Measurements from ENCODE around the gene CCDC63.
A peak's percentile ranks its signal among the peaks of the same experiment; 100 is the strongest.
"Not testable (repeated sequence)": the region's sequence is repeated elsewhere in the genome, so short reads cannot be mapped to it uniquely, and the experiment has no call there.

CCDC63 gene

GRCh38 chr12:110923692-110924334 is 77.0 kb downstream of the CCDC63 start:
- DNase-seq: no peak

DNA sequence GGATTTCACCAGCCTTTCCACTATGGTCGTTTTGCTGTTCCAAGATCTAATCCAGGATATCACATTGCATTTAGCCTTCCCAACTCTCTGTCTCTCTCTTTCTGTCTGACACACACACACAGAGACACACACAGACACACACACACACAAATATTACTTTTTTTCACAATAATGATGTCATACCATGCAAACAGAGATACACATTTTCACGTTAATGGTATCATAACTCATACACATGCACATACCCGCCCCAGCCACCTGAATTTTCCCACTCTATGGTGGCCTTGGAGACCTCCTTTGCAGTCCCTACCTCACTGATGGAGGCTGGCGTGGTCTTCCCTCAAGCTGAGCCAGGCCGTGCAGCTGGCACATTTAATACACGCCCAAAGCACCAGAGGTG is 80.8 kb downstream of the CCDC63 start:
- no peak for DNase-seq

DNA sequence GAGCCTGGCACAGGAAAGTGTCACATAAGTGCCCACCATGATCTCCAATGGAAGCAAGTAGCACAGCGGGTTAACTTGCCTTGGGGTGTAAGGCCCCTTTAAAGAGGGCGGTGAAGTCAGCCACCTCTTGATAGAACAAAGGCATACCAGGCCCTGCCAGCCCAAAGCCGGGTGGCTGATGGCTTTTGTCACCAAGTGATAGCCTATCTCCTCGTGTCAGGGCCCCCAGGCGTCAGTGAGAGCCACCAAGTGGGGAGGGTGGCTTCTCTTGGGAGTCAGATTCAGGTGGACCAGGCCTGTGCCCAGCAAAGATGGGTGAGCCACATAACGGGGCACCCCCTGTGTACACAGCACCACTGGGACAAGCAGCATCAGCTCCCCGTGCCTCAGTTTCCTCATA is 81.9 kb downstream of the CCDC63 start:
- no peak for DNase-seq

DNA sequence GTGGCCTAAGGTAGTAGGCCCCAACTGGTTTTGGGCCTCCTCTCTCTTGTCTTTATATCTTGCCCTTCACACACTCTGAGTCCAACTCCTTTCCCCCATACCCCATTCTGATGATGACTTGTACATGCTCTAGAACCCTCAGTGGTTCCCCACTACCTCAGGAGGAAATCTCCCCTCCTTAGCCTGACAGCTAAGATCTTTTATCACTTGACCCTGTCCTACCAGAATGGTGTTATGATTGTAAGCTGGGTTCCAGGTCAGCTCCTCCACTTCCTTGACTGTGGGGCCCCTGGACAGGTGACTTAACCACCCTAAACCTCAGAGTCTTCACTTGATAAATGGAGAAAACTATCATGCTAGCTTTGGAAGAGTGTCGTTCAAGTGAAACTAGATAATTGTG is 83.0 kb downstream of the CCDC63 start:
- DNase-seq: no peak

- DNase-seq: no peak
These were observed 83.8 kb downstream of the CCDC63 start for GRCh38 chr12:110930348-110931314.

GRCh38 chr12:110931315-110931728 is 84.5 kb downstream of the CCDC63 start:
- no peak for DNase-seq

- no peak for DNase-seq
These were observed 85.3 kb downstream of the CCDC63 start for GRCh38 chr12:110932046-110932445.

DNA sequence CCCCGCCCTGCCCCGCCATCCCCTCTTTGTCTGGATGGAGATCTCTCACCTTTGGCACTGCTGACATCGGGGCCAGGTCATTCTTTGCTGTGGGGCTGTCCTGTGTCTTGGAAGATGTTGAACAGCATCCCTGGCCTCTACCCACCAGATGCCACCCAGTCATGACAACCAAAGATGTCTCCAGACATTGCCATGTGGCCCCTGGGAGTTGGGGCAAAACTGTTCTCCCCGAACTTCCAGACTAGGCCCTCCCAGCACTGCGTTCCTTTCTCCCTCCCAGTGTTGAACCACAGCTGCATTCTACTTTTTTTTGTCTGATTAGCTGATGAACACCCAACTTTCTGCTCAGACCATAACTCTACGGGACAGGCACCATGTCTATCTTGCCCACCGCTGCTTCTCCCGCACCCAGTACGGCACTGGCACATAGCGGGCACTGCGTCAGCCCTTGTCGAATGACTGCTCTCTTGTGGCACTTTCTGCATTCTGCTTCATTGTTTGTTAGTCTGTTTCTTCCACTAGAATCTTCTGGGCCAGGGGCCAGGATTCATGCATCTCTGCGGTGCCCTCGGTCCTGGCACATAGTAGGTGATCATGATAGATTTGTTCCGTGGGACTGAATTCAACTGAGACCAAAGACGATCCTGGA is 86.7 kb downstream of the CCDC63 start:
- DNase-seq: no peak

DNA sequence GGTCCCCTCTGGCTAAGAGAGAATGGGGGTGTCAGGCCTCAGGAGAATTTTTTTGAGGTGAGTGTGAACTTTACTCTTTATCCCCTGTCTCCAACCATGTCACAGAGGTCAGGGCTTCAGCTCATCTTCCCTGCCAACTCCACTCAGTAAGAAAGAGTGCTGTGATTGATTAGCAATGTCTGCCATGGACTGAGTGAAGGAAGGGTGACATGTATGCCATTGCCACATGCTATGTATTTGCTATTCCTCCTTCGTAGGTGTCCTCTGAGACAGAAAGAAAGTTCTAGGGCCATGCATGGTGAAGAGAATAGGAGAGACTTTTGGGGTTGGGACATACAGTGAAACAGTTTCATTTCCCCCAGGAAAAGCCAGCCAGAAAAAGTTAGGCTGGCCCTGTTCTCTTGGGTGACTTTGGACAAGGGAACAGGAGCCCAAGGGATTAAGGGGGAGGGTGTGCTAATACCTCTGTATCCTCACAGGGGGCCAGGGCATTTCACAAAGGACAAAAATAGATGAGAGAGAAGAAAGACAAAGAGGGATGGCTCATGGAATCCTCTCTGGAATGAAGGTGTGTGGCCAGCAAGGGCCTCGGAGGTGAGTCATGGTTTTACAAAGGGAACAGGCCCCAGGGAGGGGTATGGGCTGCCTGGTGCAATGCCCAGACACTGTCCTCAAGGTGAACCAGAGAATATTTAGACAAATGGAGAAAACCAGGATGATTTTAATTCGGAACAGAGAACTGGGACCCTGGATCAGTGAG is 87.5 kb downstream of the CCDC63 start:
- DNase-seq: no peak

DNA sequence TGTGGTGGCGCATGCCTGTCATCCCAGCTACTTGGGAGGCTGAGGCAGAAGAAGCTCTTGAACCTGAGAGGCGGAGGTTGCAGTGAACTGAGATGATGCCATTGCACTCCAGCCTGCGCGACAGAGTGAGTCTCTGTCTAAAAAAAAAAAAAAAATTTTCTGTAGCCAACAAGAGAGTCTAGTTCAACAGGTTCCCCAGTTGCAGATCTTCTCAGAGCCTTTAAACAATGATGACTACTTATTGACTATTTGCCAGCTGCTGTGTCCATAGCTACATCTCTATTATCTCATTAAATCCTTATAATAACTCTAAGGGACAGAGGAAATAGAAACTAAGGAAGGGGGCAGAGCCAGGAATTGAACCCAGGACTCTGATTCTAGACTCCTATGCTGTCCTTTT is 88.8 kb downstream of the CCDC63 start:
- no peak for DNase-seq

DNA sequence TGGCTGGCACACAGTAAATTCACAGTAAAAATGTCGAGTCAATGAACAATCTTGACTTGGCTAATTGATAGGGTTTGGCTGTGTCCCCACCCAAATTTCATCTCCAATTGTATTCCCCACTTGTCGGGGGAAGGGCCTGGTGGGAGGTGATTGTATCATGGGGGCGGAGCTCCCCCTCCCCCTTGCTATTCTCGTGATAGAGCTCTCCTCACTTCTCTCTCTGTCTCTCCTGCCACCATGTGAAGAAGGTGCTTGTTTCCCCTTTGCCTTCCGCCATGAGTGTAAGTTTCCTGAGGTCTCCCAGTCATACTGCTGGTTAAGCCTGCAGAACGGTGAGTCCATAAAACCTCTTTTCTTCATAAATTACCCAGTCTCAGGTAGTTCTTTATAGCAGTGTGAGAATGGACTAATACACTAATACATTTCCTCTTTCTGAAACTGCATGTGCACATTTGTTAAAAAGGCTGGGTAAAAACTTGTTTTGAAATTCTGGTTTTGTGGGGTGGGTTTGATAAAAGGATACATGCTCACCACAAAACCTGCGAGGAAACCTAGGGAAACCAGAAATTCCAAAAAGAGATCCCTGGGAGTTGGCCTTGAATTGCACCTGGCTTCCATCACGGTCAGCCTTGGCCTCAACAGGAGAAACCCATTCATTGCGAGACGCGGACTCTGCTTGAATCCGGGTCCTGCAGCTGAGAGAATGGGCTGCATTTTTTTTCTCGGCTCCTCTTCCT is 89.7 kb downstream of the CCDC63 start:
- no peak for DNase-seq

- peak; percentile 43 for DNase-seq
These were observed 90.4 kb downstream of the CCDC63 start for GRCh38 chr12:110937104-110937641.

GRCh38 chr12:110940296-110940695 is 93.5 kb downstream of the CCDC63 start:
- DNase-seq: no peak

DNA sequence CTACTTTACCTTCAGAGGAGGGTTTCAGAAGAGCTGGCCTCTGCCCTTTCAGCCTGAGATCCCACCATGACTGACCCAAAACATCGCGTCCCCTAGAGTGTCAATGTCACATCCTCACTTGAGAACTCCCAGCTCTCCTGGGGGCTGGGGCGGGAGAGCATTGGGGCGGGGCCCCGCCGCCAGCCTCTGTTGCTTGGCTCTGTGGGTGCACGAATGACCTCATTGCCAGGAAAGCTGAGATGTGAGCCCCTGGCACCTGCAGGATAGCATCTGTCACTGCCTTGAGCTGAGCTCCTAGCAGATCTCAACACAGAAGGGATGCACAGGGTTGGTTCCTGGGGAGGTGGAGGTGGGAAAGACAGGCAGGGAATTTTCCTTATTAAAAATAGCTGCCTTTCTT is 94.1 kb downstream of the CCDC63 start:
- DNase-seq: no peak

DNA sequence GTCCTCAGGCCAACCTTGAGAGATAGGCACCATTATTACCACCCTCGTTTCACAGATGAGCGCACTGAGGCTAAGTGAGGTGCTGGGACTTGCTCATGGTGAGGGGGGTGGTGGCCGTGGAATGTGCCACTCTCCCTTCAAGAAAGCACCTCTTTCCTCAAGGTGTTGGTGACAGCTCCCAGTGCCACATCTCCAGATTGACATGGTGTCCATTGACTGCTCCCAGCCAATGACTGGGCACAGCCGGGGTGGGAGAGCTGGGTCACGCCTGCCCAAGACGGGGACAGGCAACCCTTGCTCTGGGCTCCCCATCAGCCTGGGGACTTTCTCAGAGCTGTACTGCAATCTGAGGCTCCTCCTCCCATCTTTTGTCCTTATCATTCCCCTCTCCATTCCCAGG is 94.6 kb downstream of the CCDC63 start:
- DNase-seq: no peak

DNA sequence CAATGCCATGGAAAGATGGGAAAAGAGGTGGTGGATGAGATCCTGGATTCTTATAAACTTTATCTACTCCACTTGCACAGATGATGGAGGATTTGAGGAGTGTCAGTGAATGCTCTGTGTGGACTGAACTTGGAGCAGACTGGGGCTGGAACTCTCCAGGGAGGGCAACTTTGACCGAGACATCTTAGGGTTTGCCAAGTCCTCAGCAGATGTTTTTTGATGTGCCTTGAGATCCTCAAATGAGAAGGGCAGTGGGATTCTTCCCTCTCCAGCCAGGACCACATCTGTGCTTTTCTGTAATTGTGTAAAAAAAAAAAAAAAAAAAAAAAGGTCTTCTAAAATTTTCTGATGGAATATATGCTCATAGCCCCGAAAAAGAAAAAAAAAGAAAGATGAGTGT is 96.6 kb downstream of the CCDC63 start:
- no peak for DNase-seq

GRCh38 chr12:110948041-110948440 is 101.3 kb downstream of the CCDC63 start:
- DNase-seq: no peak

DNA sequence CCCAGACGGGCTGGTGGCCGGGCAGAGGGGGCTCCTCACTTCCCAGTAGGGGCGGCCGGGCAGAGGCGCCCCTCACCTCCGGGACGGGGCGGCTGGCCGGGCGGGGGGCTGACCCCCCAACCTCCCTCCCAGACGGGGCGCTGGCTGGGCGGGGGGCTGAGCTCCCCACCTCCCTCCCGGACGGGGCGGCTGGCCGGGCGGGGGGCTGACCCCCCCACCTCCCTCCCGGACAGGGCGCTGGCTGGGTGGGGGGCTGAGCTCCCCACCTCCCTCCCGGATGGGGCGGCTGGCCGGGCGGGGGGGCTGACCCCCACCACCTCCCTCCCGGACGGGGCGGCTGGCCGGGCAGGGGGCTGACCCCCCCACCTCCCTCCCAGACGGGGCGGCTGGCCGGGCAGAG is 103.7 kb downstream of the CCDC63 start:
- not testable (repeated sequence) for DNase-seq

DNA sequence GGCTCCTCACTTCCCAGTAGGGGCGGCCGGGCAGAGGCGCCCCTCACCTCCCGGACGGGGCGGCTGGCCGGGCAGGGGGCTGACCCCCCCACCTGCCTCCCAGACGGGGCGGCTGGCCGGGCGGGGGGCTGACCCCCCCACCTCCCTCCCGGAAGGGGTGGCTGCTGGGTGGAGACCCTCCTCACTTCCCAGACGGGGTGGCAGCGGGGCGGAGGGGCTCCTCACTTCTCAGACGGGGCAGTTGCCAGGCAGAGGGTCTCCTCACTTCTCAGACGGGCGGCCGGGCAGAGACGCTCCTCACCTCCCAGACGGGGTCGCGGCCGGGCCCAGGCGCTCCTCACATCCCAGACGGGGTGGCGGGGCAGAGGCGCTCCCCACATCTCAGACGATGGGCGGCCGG is 104.1 kb downstream of the CCDC63 start:
- DNase-seq: not testable (repeated sequence)
